Loucy (cell line): ENCODE data around the gene SMARCE1.

Experiments used
- CTCF ChIP-seq: fragments of 200-600 bp; sonication (generic); conservative IDR thresholded peaks from 2 replicates; pipeline ENCODE4 v1.5.1; 2014; ENCODE audit warnings: mild to moderate bottlenecking, antibody characterized with exemption, low read length
- EZH2phosphoT487 ChIP-seq: fragments of 200-600 bp; IDR thresholded peaks from 2 replicates; pipeline ENCODE4 v1.6.1; 2018; ENCODE audit warnings: antibody characterized with exemption, mild to moderate bottlenecking, moderate library complexity, borderline replicate concordance

GRCh38 chr17:40611840-40612474, 35.7 kb downstream of the SMARCE1 start:
- TF ChIP-seq CTCF = no peak
- TF ChIP-seq EZH2phosphoT487 = no peak
